ENCODE measurements around the gene CCDC24. TPM values are rescaled to one million over a fixed set of nuclear protein-coding genes. Genes with fewer than 3 reads are reported as not detected.

CCDC24 gene
- total RNA-seq, 2 donors from 2014 or later, result 0.99 to 1.4 TPM

DNA sequence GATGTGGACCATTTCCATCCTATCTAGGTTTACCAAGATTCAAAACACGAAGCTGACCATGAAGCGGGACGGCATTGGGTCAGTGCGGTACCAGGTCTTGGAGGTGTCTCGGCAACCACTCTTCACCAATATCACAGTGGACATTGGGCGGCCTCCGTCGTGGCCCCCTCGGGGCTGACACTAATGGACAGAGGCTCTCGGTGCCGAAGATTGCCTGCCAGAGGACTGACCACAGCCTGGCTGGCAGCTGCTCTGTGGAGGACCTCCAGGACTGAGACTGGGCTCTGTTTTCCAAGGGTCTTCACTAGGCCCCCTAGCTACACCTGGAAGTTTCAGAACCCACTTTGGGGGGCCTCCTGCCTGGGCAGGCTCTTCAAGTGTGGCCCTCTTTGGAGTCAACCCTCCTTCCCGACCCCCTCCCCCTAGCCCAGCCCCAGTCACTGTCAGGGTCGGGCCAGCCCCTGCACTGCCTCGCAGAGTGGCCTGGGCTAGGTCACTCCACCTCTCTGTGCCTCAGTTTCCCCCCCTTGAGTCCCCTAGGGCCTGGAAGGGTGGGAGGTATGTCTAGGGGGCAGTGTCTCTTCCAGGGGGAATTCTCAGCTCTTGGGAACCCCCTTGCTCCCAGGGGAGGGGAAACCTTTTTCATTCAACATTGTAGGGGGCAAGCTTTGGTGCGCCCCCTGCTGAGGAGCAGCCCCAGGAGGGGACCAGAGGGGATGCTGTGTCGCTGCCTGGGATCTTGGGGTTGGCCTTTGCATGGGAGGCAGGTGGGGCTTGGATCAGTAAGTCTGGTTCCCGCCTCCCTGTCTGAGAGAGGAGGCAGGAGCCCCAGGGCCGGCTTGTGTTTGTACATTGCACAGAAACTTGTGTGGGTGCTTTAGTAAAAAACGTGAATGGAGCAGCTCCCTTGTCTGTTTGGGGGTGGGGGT, 864 bp upstream of the CCDC24 start:
- H3K27me3 Mint-ChIP-seq (ENCODE audit: low read depth), result no peaks in the 10 kb centered on the region
- ATAC-seq (replicated peaks in 1 of 2) (no peak), DNase-seq (no peak)
- H3K27ac Mint-ChIP-seq, result no peak overlapping the region
- H3K36me3 Mint-ChIP-seq (ENCODE audit: insufficient read depth in 2 of 2), result no peaks in the 10 kb centered on the region
- no peaks in the 10 kb centered on the region for H3K9me3 Mint-ChIP-seq
- H3K4me1 Mint-ChIP-seq (ENCODE audit: low read depth), result peaks cover 14% of the 10 kb centered on the region
- peak overlapping the region; percentile 91 to 96 for H3K4me3 Mint-ChIP-seq

DNA sequence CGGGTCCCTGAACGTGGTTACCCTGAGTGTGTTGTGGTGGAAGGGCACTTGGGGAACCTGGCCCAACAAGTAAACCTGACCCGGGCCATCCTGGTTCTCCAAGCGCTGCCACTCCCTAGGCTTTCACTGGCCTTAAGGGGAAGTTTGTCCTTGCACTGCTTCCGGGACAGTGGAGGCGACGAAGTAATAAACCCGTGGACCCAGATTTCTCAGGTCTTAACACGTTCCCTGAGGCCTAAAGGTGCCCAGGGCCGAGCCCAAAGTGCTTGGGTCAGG, 261 bp upstream of the CCDC24 start:
- Mint-ChIP-seq H3K4me1 (ENCODE audit: low read depth) (peaks cover 14% of the 10 kb centered on the region), H3K4me3 (peak overlapping the region; percentile 91 to 96), H3K27ac (no peak overlapping the region), H3K9me3 (no peaks in the 10 kb centered on the region), H3K27me3 (ENCODE audit: low read depth) (no peaks in the 10 kb centered on the region), H3K36me3 (ENCODE audit: insufficient read depth in 2 of 2) (no peaks in the 10 kb centered on the region)
- DNase-seq (no peak), ATAC-seq (replicated peaks in 1 of 2) (no peak)

DNA sequence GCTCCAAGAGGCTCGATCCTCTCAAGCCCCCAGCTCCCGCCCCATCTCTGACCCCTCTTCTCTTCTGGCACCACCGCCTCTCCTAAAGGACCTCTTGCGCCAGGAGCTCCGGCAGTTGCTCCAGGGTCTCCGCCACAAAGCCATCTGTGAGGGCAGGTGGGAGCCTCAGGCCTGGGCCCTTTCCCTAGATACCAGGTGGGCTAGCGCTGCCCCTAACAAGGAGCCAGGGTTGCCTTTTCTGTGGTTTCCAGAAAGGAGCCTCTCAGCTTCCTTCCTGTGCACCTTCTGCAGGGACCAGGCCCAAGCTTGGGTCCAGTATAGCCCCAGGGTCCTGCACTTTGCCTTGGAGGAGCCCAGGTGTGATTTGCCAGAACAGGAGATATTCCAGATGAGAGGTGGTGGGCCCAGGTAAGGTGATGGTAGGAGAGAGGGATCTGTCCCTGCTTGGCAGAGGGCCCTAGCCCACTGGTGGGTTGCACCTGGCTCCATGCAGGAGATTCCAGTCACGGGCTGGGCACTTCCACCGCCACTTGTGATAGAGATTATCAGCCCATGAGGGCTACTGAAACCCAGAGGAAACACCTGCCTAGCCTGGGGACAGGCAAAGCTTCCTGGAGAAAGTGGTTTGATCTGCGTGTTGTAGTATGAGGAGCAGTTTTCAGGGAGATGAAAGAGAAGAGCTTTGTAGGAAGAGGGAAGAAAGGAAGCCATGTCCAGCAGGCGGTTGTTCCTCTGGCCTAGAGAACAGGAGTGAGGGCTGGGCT, 1.0 kb downstream of the CCDC24 start:
- no peak for DNase-seq
- H3K27me3 Mint-ChIP-seq (ENCODE audit: low read depth), result no peaks in the 10 kb centered on the region
- no peaks in the 10 kb centered on the region for H3K9me3 Mint-ChIP-seq
- no peak overlapping the region for H3K27ac Mint-ChIP-seq
- peak overlapping the region; percentile 91 to 96 for H3K4me3 Mint-ChIP-seq
- no peaks in the 10 kb centered on the region for H3K36me3 Mint-ChIP-seq (ENCODE audit: insufficient read depth in 2 of 2)
- peaks cover 14% of the 10 kb centered on the region for H3K4me1 Mint-ChIP-seq (ENCODE audit: low read depth)
- no peak for ATAC-seq (replicated peaks in 1 of 2)

DNA sequence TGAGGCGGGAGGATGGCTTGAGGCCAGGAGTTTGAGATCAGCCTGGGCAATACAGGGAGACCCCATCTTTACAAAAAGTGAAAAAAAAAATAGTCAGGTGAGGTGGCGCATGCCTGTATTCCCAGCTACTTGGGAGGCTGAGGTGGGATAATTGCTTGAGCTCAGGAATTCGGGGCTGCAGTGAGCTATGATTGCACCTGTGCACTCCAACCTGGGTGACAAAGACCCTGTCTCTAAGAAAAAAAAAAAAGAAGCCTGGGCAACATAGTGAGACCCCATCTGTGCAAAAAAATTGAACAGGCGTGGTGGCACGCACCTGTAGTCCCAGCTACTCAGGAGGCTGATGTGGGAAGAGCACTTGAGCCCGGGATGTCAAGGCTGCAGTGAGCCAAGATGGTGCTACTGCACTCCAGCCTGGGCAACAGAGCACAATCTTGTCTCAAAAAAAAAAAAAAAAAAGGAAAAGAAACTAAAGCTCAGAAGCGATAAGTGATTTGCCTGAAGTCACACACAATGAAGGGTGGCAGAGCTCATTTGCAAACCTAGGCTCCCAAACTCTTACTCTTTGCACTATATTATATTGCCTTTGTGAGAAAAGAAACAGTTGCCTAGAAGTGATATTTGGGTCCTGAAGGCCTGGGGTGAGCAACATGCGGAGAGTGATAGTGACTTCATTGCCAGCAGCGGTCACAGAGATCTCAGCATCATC, 2.0 kb downstream of the CCDC24 start:
- H3K4me1 Mint-ChIP-seq (ENCODE audit: low read depth), result peaks cover 14% of the 10 kb centered on the region
- H3K36me3 Mint-ChIP-seq (ENCODE audit: insufficient read depth in 2 of 2), result no peaks in the 10 kb centered on the region
- no peak overlapping the region for H3K27ac Mint-ChIP-seq
- H3K9me3 Mint-ChIP-seq, result no peaks in the 10 kb centered on the region
- no peaks in the 10 kb centered on the region for H3K27me3 Mint-ChIP-seq (ENCODE audit: low read depth)
- DNase-seq, result no peak
- H3K4me3 Mint-ChIP-seq, result no peak overlapping the region
- ATAC-seq (replicated peaks in 1 of 2), result no peak

DNA sequence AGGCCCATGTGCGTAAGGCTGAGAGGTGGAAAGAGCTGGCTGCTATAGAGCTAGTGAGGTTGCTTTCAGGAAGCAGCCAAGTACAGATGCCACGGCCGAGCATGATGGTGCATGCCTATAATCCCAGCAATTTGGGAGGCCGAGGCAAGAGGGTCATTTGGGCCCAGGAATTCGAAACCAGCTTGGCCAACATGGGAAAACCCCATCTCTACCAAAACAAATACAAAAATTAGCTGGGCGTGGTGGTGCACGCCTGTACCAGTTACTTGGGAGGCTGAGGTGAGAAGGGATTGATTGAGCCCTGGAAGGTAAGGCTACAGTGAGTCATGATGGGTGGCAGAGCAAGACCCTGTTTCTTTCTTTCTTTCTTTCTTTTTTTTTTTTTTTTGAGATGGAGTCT, 2.7 kb downstream of the CCDC24 start:
- no peak for DNase-seq
- Mint-ChIP-seq H3K27ac (no peak overlapping the region), H3K27me3 (ENCODE audit: low read depth) (no peaks in the 10 kb centered on the region), H3K4me3 (no peak overlapping the region), H3K4me1 (ENCODE audit: low read depth) (peaks cover 14% of the 10 kb centered on the region), H3K9me3 (no peaks in the 10 kb centered on the region), H3K36me3 (ENCODE audit: insufficient read depth in 2 of 2) (no peaks in the 10 kb centered on the region)
- no peak for ATAC-seq (replicated peaks in 1 of 2)

DNA sequence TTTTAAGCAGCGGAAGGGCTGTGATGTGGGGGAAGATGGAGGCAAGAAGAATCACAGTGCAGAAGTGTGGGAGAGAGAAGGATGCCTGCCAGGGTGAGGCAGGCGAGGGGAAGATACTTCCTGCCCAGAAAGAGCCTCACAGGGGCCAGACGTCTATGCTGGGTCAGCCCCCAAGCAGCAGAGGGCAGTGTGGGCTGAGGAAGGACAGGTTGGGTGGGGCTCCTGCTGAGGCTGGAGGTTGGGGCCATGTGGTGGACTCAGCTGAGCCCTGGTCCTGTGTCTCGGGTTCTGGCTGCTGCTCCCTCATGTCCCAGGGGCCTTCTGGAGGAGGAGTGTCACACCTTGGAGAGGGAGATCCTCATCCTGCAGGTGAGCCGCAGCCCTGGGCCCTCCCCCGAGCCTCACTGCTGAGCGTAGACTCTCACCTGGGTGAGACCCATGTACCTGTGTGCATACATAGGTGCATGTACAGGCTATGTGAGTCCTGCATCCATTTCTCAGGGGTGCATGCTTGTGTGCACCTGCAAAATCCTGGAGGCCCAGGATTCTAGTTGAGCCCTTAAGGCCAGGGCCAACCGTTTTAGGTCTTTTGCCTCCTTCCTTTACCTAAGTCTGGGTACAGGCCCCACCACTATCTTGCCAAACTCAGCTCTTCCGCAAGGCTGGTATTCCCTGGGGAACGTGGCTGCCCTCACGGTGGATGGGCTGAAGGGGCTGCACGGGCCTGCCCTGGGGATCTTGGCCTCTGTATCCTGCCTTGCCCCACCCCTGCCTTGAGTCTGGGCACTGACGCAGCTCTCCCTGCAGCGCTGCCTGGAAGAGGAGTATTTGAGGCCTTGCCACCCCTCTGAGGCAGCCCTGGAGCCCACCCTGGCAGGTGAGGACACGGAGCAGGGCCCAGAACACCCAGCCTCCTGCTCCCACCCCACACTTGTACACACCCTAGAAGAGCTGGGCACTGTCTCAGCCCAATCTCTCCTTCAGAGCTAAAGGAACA, 3.7 kb downstream of the CCDC24 start:
- no peaks in the 10 kb centered on the region for H3K36me3 Mint-ChIP-seq (ENCODE audit: insufficient read depth in 2 of 2)
- DNase-seq (peak in 1 of 2 donors; percentile 30), ATAC-seq (replicated peaks in 1 of 2) (peak; percentile 21 to 25)
- no peak overlapping the region for H3K27ac Mint-ChIP-seq
- no peaks in the 10 kb centered on the region for H3K9me3 Mint-ChIP-seq
- no peaks in the 10 kb centered on the region for H3K27me3 Mint-ChIP-seq (ENCODE audit: low read depth)
- no peak overlapping the region for H3K4me3 Mint-ChIP-seq
- H3K4me1 Mint-ChIP-seq (ENCODE audit: low read depth), result peaks cover 14% of the 10 kb centered on the region

DNA sequence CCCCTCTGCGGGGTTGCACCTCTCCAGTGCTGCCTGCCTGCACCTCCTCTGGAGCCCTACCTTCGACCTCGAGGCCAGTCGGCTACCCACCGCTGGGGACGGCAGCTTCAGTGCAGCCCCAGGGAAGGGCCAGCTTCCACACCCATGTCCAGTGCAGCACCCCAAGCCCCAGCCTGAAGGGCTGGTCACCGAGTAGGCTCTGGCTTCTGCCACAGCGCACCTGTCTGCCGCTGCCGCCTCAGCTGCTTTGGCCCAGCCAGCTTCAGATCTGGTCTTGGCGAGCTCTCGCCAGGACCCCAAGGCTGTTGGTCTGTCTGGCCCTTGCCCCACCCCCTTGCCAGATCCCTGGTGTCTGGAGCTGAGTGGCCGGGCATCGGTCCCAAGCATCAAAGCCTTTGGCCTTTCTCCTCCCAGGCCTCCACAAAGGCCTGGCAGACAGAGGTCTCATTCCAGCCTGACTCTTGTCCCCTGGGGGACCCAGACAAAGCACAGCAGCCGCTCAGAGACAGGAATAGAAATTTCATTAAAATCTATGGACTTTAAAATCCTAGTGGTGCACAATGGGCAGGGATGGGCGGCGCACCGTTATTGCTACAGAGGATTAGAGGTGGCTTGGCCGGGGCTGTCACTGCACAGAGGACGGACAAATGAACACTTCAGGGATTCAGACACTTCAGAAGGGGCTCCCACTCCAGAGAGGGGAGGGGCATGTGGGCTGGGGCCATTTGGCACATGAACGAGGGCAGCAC, 4.8 kb downstream of the CCDC24 start:
- Mint-ChIP-seq H3K27me3 (ENCODE audit: low read depth) (no peaks in the 10 kb centered on the region), H3K36me3 (ENCODE audit: insufficient read depth in 2 of 2) (peaks cover under 1 to 2% of the 10 kb centered on the region in 2 donors), H3K9me3 (no peaks in the 10 kb centered on the region), H3K27ac (no peak overlapping the region), H3K4me3 (no peak overlapping the region), H3K4me1 (ENCODE audit: low read depth) (peaks cover 14% of the 10 kb centered on the region)
- no peak for DNase-seq
- no peak for ATAC-seq (replicated peaks in 1 of 2)

DNA sequence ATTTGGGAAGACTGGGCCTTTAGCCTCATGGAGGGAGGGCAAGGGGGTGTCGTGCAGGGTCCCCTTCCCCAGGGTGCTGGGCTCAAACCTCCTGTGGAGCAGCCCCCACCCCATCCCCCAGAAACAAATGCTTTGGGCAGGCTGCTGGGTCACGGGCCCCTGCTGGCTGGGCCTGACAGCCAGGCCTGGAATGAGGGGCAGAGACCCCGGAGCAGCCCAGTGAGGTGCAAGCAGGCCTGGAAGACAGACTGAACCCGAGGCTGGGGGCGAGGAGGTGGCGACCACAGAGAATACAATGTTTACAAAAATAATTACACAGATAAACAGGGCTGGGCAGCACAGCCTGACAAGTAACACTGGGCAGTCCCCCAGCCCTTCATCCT, 5.3 kb downstream of the CCDC24 start:
- DNase-seq, result no peak
- no peak for ATAC-seq (replicated peaks in 1 of 2)
- no peak overlapping the region for H3K4me3 Mint-ChIP-seq
- H3K4me1 Mint-ChIP-seq (ENCODE audit: low read depth), result peaks cover 14% of the 10 kb centered on the region
- H3K36me3 Mint-ChIP-seq (ENCODE audit: insufficient read depth in 2 of 2), result peaks cover 4 to 5% of the 10 kb centered on the region in 2 donors
- H3K9me3 Mint-ChIP-seq, result no peaks in the 10 kb centered on the region
- H3K27me3 Mint-ChIP-seq (ENCODE audit: low read depth), result no peaks in the 10 kb centered on the region
- H3K27ac Mint-ChIP-seq, result no peak overlapping the region

DNA sequence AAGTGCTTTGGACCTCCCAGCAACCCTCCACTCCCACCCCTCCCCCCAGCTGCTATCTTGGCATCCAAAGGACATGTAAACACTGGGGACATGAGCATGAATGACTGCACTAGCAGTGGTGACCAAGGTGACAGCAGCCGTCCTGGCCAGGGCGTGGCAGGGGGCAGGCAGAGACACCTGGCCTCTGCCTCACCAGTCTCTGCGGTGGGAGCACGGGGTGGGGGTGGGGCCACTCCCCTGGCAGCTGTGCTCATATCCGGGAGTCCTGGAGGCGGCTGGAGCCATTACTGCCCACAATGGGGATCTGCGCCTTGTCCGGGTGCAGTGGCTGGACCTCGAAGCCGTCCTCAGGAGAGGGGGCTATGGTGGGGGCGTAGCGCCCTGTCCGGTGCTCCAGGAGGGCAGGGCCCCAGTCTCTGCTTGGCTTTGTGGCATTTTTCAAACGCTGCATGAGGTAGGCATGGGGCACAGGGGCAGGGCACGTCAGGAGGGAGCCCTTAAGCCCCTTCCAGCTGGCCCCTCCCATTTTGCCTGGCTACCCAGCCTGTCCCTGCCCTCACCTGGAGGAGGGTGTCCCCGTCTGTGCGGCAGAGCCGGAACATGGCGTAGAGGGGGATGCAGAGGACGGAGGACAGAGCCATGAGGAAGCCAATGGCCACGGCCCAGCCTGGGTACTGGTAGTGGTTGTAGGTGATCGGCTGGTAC, 6.0 kb downstream of the CCDC24 start:
- H3K27ac Mint-ChIP-seq, result no peak overlapping the region
- no peak overlapping the region for H3K4me3 Mint-ChIP-seq
- H3K4me1 Mint-ChIP-seq (ENCODE audit: low read depth), result peaks cover 7% of the 10 kb centered on the region
- H3K27me3 Mint-ChIP-seq (ENCODE audit: low read depth), result no peaks in the 10 kb centered on the region
- H3K36me3 Mint-ChIP-seq (ENCODE audit: insufficient read depth in 2 of 2), result peaks cover 4 to 5% of the 10 kb centered on the region in 2 donors
- no peak for DNase-seq
- ATAC-seq (replicated peaks in 1 of 2), result no peak
- H3K9me3 Mint-ChIP-seq, result no peaks in the 10 kb centered on the region

DNA sequence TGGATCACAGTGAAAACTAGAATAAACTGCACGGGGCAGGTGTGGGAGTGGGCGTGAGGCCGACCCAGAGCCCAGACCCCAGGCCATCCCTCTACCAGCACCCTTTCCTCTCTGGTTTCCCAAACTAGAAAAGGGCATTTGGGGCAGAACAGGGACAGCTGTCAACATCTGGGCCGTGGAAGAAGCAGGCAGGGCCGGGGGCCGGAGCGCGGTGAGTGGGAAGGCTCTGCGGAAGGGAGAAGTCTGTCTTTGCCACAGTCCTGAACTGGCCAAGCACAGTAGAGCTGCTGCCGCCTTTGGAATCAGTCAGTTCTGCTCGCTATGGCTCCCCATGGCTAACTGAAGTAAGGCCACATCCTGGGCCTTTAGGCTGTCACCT, 6.6 kb downstream of the CCDC24 start:
- Mint-ChIP-seq H3K27ac (no peak overlapping the region), H3K4me1 (ENCODE audit: low read depth) (peaks cover 5% of the 10 kb centered on the region), H3K27me3 (ENCODE audit: low read depth) (no peaks in the 10 kb centered on the region), H3K4me3 (no peak overlapping the region), H3K9me3 (no peaks in the 10 kb centered on the region), H3K36me3 (ENCODE audit: insufficient read depth in 2 of 2) (peaks cover 4 to 5% of the 10 kb centered on the region in 2 donors)
- DNase-seq (no peak), ATAC-seq (replicated peaks in 1 of 2) (no peak)

DNA sequence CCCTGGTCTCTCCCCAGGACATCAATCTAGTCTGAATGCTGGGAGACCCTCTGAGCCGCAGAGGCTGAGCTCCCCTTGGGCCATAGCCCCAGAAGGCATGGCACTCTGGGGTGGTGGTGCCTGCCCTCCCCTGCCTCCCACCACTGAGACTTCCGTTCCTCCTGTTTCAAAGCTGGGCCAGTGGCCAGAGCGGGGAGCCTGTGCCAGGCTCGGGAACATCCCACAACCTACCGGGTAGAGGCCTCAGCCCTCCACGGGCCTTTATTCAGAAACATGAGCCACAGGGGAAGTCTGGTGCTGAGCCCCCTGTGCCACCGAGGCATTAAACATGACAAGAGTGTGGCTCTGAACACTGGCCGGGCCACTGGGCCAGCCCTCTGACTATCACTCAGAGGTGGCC, 8.1 kb downstream of the CCDC24 start:
- DNase-seq (no peak), ATAC-seq (replicated peaks in 1 of 2) (no peak)
- Mint-ChIP-seq H3K4me1 (ENCODE audit: low read depth) (peaks cover 3% of the 10 kb centered on the region), H3K9me3 (no peaks in the 10 kb centered on the region), H3K36me3 (ENCODE audit: insufficient read depth in 2 of 2) (peaks cover 4 to 5% of the 10 kb centered on the region in 2 donors), H3K27ac (no peak overlapping the region), H3K27me3 (ENCODE audit: low read depth) (no peaks in the 10 kb centered on the region), H3K4me3 (no peak overlapping the region)

Data from activated T-cell treated with anti-CD3 and anti-CD28 coated beads, Interleukin-2, amount 50 U/mL, for 72 hours (primary cell).